ENCODE measurements around the gene ZBTB7C.

Gene ZBTB7C

DNA sequence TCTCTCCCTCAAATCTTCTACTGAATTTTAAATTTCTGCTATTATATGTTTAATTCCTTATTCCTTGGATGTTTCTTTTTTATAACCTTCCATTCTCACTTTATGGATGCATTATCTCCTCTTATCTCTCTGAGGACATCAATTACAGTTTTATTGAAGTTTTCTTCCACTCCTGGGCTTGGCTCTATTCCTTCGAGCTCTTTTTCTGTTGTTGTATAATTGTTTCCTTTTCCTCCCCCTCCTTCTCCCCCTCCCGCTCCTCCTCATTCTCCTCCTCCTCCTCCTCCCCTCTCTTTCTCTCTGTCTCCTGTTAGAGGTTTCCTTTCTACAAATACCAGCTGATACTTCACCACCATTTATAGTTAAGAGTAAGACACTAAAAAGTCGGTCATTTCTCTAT is 209.8 kb downstream of the ZBTB7C start:
- no peak for DNase-seq (ENCODE audit: low read depth in 2 of 2, low spot score in 1 of 2)

DNA sequence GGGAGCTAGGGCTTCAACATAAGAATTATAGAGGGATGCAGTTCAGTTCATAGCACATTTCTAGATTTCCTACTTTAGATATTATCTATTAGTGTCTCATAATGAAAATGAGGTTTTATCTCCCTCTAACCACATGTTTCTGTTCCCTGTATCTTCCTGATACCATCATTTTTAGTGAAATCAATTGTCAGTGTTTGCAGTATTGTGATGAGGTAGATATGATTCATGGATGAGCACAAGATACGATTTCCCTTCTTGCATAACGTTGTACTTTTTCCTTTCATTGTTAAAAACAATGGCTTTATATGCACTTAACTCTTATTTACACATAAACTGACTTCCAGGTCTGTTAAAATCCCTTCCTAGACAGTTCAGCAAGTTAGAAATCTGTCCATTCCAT is 211.4 kb downstream of the ZBTB7C start:
- DNase-seq (ENCODE audit: low read depth in 2 of 2, low spot score in 1 of 2) = no peak

DNA sequence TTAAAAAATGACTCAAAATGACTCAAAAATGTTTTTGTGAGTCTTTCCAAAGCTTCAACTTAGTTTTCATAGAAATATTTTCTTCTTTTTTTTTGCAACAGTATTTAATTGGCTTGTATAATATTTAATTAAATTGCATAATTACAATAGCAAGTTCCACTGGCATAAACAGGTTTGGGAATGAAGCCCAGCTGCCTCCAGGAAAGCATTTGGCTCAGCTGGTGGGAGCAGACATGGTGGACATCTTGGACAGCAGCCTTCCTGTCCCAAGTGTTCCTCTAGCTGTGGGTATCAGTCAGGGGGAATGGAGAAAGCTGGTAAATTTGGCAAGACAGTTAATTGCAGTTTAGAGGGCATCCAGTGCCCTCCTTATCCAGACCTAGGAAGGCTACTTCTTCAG is 213.4 kb downstream of the ZBTB7C start:
- no peak for DNase-seq (ENCODE audit: low read depth in 2 of 2, low spot score in 1 of 2)

DNA sequence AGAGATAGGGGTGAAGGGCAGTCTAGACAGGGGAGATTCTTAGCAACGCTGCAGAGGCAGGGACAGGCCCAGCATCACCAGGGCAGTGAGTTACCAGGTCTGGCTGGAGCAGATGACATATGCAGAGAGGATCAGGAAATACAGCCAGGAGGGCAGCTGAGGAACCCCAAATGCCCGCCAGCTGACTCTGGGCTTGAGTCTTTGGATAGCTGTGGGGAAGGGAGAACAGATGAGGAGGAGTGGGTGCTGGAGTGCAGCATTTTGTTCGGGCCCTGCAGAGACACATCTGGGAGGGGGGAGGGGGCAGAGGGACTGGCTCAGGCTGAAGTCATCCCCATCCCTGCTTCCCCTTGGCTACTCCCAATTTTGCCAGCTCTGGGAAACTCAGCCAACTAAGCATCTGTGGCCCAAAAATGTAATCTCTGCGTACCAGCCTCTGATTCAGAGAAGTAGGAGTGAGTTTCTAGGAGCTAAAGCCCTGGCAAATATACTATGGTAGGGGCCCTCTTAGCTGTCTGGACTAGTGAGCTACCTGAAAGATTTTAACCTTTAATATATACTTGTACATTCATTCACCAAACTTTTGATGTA is 214.5 kb downstream of the ZBTB7C start:
- no peak for DNase-seq (ENCODE audit: low read depth in 2 of 2, low spot score in 1 of 2)

DNA sequence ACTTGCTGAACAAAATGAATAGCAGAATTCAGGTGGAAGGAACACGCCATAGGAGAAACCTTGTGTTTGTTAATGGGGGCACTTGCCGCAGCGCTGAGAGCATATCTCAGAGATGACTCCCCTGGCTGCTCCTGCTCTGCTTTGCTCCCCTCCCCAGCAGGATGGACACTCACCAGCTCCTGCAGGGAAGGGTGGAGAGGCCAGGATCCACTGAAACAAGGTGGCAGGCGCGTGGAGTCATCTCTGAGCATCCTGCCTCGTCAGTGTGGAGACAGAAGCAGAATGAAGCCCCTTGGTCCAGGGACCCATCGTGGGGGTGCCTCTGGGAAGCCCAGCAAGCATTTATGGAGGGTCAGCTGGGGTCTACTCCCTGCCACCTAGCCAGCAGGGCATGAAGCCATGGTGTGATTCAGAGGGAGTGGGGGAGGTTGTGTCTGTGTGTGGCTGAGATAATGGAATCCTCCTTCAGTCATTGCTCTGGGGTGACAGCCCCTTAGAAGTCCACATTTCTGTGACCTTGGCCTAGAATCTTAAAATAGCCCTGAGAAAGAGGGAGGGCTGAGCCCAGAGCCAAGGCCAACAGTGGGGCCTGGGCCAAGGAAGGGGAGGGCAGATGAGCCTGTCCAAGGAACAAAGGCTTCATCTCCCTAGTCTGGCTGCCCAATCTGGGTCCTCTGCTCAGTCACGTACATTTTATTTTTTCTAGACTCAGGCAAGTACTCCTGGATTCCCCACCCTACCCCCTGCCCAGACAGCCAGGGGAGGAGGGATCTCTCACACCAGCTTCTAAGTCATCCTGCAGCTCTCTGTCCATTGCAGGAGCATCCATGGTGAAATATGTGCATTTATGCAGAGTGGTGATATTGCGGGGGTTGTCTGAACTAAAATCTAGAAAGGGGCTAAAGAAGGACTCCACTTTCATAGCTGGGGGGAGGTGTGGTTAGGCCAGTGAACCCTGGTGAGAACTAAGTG is 215.4 kb downstream of the ZBTB7C start:
- DNase-seq (ENCODE audit: low read depth in 2 of 2, low spot score in 1 of 2) = no peak

DNA sequence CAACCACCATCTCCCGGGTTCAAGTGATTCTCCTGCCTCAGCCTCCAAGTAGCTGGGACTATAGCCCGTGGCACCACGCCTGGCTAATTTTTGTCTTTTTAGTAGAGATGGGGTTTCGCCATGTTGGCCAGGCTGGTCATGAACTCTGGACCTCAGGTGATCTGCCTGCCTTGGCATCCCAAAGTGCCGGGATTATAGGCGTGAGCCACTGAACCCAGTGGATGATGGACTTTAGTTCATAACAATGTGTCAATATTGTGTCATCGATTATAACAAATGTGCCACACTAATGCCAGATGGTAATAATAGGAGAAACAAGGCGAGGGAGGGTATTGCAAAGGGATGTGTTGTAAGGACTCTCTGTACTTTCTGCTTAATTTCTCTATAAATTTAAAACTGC is 216.6 kb downstream of the ZBTB7C start:
- DNase-seq (ENCODE audit: low read depth in 2 of 2, low spot score in 1 of 2) = no peak

DNA sequence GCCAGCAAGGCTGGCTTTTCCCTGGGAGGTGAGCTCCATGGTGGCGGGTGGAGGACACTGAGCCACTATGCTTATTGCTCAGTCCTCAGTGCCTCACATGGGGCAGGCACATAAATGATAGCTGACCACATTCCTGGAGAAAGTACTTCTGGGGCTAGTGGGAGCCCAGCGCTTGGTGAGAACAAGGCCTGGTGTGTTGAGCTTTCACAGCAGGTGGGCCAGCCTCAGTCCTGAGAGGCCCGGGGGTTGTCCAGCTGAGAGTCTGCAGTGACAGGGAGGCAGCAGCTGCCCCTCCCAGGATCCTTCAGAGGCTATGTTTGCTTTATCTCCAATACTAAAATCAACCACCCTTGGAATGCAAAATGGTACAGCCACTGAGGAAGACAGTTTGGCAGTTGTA is 217.7 kb downstream of the ZBTB7C start:
- DNase-seq (ENCODE audit: low read depth in 2 of 2, low spot score in 1 of 2) = no peak

DNA sequence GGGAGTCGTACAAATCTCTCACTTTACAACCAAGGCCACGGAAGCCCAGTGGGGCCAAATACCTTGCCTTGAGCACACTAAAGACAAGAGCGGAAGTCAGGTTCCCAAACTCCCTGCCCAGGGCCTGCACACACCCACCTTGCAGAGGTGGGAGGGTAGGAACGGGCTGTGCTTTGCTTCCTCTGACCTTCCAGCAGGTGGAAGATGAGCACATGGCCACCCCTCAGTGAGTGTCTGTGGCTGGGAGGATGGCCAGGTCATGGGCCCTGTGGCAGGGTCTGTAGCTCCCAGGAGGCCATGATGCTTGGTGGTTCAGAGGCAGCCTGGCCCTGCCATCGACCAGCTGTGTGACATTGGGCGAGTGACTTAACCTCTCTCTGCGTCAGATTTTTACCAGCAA is 218.2 kb downstream of the ZBTB7C start:
- DNase-seq (ENCODE audit: low read depth in 2 of 2, low spot score in 1 of 2) = no peak

DNA sequence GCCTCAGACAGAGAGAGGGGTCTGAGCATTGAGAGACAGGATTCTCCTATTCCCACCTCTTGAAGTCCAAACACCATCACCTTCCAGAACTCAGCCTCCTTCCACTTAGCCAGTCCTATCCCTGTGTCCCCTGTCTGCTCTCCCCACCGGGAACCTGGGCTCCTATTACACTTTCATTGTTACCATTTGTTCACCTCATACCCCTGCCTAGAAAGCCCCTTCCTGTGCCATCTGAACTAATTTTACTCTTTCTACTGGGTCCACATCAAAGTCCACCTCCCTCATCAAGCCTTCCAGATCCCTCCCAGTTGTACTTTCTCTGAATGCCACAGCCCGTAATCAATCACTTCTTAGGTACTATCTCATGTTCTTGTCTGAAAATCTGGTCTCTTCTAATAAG is 220.6 kb downstream of the ZBTB7C start:
- no peak for DNase-seq (ENCODE audit: low read depth in 2 of 2, low spot score in 1 of 2)

DNA sequence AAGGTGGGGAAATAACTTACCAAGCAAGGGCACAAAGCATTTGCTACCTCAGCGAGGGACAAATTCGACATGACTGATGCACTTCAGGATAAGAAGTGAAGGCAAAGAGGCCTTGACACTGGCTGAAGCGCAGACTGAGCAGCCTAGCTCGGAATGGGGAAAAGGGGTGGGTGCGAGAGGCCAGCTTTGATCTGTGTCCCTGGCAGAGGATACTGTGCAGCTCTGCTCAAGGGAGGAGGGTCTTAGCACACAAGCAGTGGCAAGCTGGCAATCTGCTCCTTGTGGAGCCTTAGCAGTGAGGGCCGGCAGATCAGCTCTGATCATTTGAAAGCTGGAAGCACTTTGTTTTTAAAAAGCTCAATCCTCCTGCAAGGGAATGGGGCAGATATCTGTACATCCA is 222.3 kb downstream of the ZBTB7C start:
- DNase-seq (ENCODE audit: low read depth in 2 of 2, low spot score in 1 of 2) = no peak

DNA sequence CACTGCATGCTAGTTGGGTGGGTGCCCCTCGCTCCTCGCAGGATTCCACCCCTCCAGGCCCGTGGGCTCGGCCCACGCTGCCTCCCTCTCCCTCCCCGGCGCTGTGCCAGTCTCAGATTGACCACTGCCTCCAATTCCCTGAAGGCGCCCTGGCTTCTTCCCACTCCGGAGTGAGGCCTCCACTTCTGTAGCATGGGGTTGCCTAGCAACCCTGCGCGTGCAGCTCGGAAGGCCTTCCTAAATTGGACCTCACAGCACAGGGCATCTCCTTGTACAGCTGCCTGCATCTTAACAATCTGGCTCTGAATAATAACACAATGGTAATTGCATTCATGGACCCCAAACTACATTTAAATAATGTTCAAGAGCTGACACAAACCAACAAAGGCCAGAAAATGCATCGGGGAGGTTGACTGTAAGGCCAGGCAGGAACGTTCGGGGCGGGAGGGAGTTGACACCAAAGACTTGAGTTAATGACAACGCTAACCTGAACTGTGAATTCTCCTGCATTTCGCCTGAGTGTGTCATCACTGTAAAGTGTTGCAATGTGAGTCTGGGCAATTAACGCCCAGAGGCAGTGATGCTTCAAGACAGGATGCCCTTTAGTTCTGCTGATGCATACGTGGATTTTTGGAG is 222.9 kb downstream of the ZBTB7C start:
- no peak for DNase-seq (ENCODE audit: low read depth in 2 of 2, low spot score in 1 of 2)

DNA sequence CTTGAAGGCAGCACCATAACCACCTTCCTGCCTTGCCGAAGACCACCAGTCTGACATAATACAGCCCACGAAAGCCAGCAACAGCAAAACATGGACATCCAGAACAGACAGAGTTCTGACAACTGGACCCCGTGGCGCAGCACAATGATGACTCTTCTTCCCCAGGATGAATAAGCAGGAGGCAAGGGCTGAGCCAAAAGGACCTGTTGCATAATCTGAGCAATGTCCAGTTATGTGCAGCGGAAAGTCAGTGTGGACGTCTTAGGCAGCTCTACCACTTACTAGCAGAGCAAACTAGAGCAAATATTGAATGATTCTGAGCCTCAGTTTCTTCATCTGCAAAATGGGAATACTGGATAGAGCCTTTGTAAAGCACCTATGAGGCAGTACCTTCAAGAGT is 225.1 kb downstream of the ZBTB7C start:
- DNase-seq (ENCODE audit: low read depth in 2 of 2, low spot score in 1 of 2) = no peak

DNA sequence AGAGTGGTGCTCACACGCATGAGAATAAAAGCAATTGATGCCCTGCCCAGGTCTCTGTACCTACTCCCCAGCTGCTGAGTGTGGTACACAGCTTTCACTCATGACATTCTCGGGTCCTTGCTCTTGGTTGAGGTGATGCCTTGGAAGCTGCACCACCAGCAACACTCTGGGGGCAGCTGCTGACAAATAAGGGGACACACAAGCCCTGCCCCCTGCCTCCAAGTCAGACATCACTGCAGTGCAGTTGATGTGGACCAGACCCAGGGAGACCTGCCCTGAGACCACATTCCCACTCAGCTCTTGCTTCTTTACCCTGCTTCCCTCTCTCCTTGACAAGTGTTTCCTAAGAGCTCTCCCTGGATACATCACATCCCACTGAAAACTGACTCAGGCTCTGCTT is 225.6 kb downstream of the ZBTB7C start:
- DNase-seq (ENCODE audit: low read depth in 2 of 2, low spot score in 1 of 2) = no peak

DNA sequence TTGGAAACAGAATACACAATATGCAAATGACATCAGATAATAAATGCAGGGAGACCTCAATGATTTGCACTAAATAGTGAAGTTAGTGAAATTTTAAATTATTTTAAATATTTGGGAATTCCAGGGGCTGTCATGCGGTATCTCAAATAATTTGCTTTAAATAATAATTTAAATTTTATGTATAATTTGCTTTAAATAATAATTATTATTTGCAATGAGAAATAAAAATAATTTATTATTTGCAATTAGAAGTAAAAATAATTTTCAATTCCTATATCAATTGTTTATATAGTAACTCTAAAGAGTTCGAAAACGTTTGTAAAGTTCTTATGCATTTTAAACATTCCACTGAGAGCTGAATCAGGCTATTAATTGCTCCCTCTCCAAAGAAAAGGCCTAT is 226.4 kb downstream of the ZBTB7C start:
- no peak for DNase-seq (ENCODE audit: low read depth in 2 of 2, low spot score in 1 of 2)

DNA sequence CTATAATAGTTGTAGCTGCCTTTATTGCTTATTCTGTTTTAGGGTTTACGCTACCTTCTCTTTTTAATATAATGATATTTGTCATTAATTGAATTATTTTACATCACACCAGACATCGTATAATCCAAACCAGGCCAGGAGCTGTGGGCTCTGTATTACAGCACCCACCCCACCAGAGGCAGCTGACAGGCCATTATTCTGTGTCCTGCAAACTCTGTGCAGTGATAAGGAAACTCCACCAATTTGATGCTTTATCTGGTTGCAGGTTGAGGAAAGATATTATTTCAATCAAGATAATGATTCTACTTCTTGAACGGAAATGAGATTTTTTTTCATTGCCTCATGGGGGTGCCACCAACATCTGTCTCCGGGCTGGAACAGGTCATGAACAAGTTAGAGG is 227.3 kb downstream of the ZBTB7C start:
- DNase-seq (ENCODE audit: low read depth in 2 of 2, low spot score in 1 of 2) = no peak

DNA sequence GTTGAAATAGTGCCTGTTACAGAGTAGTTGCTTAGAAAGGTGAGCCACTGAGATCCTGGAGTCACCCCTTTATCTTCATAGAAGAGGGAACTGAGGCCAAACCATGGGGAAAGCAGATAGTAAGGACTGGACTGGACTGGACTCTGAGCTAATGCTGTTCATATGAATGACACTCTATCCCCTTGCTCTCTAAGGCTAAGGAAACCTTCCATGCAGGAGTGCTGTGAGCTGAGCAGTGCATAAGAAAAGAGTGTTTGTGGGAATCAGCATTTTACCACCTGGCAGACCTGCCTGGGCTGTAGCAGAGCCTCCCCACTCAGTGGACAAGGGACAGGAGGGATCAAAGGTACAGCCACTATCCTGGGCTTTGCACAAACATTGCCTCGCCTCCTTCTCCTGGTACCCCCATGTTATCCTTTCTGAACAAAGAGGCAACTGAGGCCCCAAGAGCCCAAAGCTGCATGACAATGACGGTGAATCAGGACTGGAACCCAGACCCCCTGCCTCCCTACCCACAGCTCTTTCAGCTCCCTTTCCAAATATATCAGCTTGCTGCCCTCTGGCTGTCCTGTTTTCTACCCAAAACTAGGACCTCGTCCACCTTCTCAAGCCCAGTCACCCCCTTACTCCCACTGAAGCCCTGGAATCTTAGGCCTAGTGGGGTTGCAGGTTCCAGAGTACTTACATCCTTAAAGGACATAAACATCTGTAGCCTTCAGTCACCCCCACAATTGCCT is 227.9 kb downstream of the ZBTB7C start:
- DNase-seq (ENCODE audit: low read depth in 2 of 2, low spot score in 1 of 2) = no peak

DNA sequence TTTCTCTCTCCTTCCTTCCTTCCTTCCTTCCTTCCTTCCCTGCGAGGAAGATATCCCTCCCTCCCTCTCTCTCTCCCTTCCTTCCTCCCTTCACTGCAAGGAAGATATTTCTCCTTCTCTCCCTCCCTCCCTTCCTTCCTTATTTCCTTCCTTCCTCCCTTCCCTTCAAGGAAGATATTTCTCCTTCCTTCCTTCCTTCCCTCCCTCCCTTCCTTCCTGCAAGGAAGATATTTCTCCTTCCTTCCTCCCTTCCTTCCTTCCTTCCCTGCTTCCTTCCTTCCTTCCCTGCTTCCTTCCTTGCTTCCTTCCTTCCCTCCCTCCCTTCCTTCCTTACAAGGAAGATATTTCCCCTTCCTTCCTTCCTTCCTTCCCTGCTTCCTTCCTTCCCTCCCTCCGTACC is 229.5 kb downstream of the ZBTB7C start:
- no peak for DNase-seq (ENCODE audit: low read depth in 2 of 2, low spot score in 1 of 2)

DNA sequence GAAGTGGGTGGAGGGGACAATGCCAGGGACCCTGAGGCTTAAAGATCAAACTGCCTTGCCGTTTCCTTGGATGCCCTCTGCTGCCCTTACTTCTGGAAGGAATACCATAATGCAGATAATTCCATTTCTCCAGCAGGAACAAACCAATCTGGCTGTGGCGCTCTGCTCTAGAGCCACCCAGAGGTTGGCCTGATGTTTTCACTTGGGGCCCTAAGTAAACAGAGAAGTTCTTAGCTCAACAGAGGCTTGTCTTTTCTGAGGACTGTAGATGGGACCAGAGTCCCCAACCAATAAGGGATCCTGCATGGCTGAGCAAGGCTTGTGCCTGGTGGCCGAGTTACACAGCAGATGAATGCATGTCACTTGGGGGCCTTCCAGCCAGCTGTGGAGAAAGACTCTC is 230.2 kb downstream of the ZBTB7C start:
- DNase-seq (ENCODE audit: low read depth in 2 of 2, low spot score in 1 of 2) = no peak

DNA sequence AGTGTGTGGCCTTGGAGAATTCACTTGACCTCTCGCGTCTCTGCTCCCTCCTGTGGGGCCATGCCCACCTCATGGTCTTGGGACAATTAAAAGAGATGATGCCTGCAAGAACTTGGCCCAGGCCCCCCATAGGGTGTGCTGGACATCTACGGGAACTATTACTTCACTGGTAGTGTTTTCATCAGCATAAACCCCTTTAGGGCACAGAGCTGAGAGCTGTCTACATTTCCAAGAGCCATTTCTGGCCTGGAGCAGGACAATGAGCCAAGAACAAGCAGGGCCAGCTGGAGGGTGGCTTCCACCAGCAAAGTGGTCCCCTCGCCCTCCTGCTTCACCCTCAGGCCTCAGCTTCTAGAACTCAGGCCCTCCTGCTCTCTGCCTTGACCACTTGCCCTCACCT is 232.3 kb downstream of the ZBTB7C start:
- DNase-seq (ENCODE audit: low read depth in 2 of 2, low spot score in 1 of 2) = no peak

DNA sequence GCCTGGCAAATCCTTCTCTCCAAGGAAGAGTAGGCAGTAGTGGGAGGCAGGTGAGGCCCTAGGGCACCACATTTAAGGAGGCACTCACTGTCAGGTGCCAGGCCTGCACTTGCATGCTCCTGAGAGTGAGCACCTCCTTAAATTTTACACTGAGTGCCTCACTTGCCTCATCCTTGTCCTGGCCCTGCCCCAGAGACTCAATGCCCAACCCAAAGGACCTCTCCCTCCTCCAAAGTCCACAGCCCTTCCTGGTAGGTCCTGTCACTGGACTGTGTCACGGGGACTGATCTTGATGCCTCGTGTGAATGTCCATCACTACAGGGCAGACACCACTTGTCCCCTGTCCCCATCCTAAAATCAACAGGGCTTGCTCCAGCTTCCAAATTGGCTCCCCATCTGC is 235.6 kb downstream of the ZBTB7C start:
- DNase-seq (ENCODE audit: low read depth in 2 of 2, low spot score in 1 of 2) = no peak

DNA sequence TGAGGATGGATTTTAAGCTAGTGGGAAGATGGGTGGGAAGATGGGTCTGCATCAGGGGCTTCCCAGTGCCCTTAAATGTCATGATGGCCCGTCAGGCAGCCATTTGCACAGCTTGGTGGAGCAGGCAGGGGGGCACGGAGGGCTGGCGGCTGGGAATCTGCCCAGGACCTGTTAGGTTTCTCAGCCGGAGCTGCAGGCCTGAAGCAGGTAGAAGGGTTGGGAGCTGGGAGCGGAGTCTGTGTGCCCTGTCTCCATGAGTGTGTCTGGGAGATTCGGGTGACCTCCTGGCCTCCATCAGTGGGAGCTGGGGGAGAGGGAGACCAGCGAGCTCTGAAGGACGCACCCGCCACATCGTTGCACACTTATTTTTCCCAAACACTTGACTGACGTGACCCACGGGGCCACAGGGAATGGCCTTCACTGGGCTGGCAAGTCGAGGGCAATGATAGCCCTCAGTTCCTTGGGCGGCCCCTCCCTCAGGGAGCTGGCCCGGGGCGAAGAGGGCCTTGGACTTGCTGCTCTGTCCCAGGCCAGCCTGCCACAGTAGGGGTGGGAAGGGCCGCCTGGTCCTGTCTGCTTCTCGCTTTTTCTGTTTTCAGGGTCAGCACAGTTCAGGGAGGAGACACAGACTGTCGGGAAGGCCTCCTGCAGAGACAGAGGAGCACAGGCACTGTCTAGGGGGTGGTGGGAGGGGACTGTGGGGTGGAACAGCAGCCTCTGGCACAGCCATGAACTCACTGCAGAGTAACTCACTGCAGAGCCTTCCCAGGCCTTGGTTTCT is 236.8 kb downstream of the ZBTB7C start:
- no peak for DNase-seq (ENCODE audit: low read depth in 2 of 2, low spot score in 1 of 2)

Measured in stimulated activated CD8-positive, alpha-beta memory T cell treated with anti-CD3 and anti-CD28 coated beads, Interleukin-4, amount 100 ng/mL, for 4 hours (primary cell).